NCI-H2107 treated with DMSO at 0.1 percent for 48 hours (cell line): ENCODE data around the gene FIP1L1.
A peak's percentile ranks its signal among the peaks of the same experiment; 100 is the strongest.

Source experiments
- DNase-seq: peaks from one replicate; lab custom pipeline; 2025; ENCODE audit not compliant: unreplicated experiment; lab: John Stamatoyannopoulos, UW

FIP1L1 gene

GRCh38 chr4:53498706-53499105 is 121.3 kb downstream of the FIP1L1 start:
- no peak for DNase-seq

DNA sequence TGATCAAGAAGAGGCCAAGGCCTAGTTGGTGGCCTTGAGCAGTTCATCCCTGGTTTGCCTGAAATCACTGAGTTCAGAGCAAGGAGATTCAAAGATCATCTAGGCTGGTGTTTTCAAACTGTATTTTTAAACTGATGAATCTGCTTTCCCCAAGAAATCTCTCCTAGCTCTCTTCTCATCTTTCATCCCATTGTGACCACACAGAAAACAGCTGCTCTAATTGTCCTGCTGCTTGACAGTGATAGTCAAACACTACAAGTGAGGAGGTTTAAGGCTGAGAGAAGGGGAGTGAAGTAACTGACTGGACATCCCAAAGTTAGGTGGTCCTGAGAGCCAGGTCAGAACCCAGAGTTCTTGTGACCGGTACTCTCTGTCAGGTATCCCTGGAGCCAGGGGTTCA is 122.3 kb downstream of the FIP1L1 start:
- no peak for DNase-seq

- DNase-seq = no peak
These were observed 123.1 kb downstream of the FIP1L1 start for GRCh38 chr4:53500546-53500945.

GRCh38 chr4:53501561-53501960 is 124.1 kb downstream of the FIP1L1 start:
- DNase-seq = no peak

DNA sequence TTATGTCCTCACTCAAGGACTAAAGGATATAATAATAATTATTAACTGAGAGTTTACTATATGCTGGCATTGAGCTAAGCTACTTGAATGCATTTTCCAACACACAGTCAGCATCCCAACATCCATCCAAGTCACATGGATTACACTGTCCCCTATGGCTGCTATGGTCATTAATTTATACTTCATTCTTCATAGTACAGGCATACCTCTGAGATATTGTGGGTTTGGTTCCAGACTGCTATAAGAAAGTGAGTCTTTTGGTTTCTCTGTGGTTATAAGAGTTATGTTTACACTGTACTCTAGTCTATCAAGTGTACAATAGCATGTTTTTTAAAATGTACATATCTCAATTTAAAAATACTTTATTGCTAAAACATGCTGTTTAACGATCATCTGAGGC is 124.7 kb downstream of the FIP1L1 start:
- DNase-seq = no peak

DNA sequence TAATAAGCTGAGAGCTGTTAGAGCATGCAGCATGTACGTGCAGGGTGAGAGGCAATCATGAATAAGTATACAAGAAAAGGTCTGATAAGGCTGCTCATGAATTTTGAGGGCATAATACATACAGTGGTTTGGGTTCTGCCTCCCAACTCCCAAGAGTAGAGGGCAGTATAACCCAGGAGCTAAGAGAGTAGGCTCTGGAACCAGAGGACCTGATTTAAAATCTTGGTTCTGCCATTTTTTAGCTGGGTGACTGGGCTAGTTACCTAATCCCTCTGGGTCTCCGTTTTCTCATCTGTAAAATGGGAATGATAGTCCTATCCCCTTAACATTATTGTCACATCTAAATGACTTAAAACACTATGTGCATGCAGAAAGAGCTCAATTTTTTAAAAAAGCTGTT is 128.5 kb downstream of the FIP1L1 start:
- no peak for DNase-seq

GRCh38 chr4:53507058-53507457 is 129.6 kb downstream of the FIP1L1 start:
- DNase-seq = no peak

DNA sequence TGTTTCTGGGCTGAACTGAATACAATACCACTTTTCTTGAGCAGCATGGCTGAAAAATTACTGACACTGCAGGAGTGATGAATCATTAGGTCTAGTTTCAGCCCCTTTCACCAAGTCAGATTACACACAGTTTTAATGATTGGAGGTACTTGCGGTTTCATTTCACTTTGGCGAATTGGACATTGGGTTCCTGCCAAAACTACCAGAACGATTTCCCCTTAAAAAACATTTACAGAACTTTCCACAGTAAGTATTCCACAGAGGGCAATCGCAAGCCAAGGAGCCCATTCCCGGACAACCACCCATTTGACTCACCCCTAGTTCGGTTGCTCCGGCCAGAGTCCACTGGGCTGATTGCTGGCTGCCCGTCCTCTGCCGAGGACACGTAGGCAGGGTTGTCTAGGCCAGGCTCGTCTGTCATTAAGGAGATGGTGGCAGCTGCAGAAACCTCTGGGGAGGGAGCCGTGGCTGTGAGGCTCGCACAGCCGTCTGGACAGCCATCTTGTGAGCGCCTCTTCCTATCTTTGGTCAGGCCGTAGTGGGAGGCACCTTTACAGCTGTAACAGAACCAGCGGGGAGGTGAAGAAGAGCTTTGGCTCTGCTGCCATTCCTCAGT is 130.3 kb downstream of the FIP1L1 start:
- peak; percentile 54 for DNase-seq

GRCh38 chr4:53508446-53508845 is 131.0 kb downstream of the FIP1L1 start:
- DNase-seq = peak; percentile 9

- DNase-seq = no peak
These were observed 132.9 kb downstream of the FIP1L1 start for GRCh38 chr4:53510321-53510720.
